CD14-positive monocyte (primary cell): ENCODE results near the gene ARL13B. TPM values are rescaled to one million over a fixed set of nuclear protein-coding genes. Genes with fewer than 3 reads are reported as not detected.

Source experiments
- DNase-seq, 3 donors: peaks; one replicate each; pipeline ENCODE4 v3.0.0-alpha.2; 2011 to 2022
- H2AFZ ChIP-seq: 2 replicates; pipeline ENCODE4 v1.6.0; 2012; ENCODE audit warnings: mild to moderate bottlenecking, low read depth, low read length, inconsistent platforms; ENCODE audit not compliant: insufficient read depth, poor library complexity, severe bottlenecking
- H3K27ac ChIP-seq, 2 donors: 1 replicate in 1 of 2; 2 replicates in 1 of 2; pipeline ENCODE4 v1.5.1; 2012 to 2013; ENCODE audit warnings: low read length in 2 of 2, control low read depth in 1 of 2, inconsistent platforms in 1 of 2, low read depth in 1 of 2, mild to moderate bottlenecking in 1 of 2
- H3K27me3 ChIP-seq, 2 donors: one replicate each; pipeline versions ENCODE4 v1.6.0 to v1.6.1; 2011 to 2013; ENCODE audit warnings: low read length in 2 of 2; ENCODE audit not compliant: control insufficient read depth in 2 of 2, insufficient read depth in 2 of 2
- H3K36me3 ChIP-seq, 2 donors: replicated peaks in 1 of 2; 1 replicate in 1 of 2; 2 replicates in 1 of 2; pipeline versions ENCODE4 v1.5.1 to v1.6.1; 2012 to 2013; ENCODE audit warnings: low read length in 2 of 2, control low read depth in 1 of 2, inconsistent platforms in 1 of 2, mild to moderate bottlenecking in 1 of 2; ENCODE audit not compliant: insufficient read depth in 2 of 2, control insufficient read depth in 1 of 2
- H3K4me1 ChIP-seq, 2 donors: 1 replicate in 1 of 2; 2 replicates in 1 of 2; pipeline versions ENCODE4 v1.5.1 to v1.6.1; 2012 to 2013; ENCODE audit warnings: low read length in 2 of 2, control low read depth in 1 of 2, inconsistent platforms in 1 of 2, mild to moderate bottlenecking in 1 of 2, moderate library complexity in 1 of 2; ENCODE audit not compliant: insufficient read depth in 2 of 2, control insufficient read depth in 1 of 2
- H3K4me2 ChIP-seq: replicated peaks from 2 replicates; pipeline ENCODE3; 2012; ENCODE audit warnings: low read length, moderate library complexity, mild to moderate bottlenecking; ENCODE audit not compliant: poor library complexity, severe bottlenecking; ENCODE audit errors: extremely low read depth
- H3K4me3 ChIP-seq, 3 experiments: fragments of 200-600 bp in 1 of 3; sonication (generic) in 1 of 3; replicated peaks in 1 of 3; 1 replicate in 2 of 3; 2 replicates in 1 of 3; pipeline ENCODE4 v1.5.1; 2011 to 2013; ENCODE audit warnings: low read length in 3 of 3, mild to moderate bottlenecking in 3 of 3, control low read depth in 2 of 3, low read depth in 2 of 3, inconsistent platforms in 1 of 3, moderate library complexity in 1 of 3
- H3K79me2 ChIP-seq: 2 replicates; pipeline ENCODE4 v1.6.0; 2012; ENCODE audit warnings: mild to moderate bottlenecking, control low read depth, inconsistent platforms, low read length, moderate library complexity; ENCODE audit not compliant: insufficient read depth
- H3K9ac ChIP-seq: 2 replicates; pipeline ENCODE4 v1.6.0; 2017; ENCODE audit warnings: low read length, mild to moderate bottlenecking; ENCODE audit not compliant: insufficient read depth, poor library complexity, severe bottlenecking
- H3K9me3 ChIP-seq, 2 donors: replicated peaks in 1 of 2; 1 replicate in 1 of 2; 2 replicates in 1 of 2; pipeline versions ENCODE4 v1.5.1 to v1.6.1; 2012 to 2013; ENCODE audit warnings: low read length in 2 of 2, control low read depth in 1 of 2; ENCODE audit not compliant: control insufficient read depth in 1 of 2, insufficient read depth in 1 of 2
- H4K20me1 ChIP-seq: 2 replicates; pipeline ENCODE4 v1.6.0; 2012; ENCODE audit warnings: mild to moderate bottlenecking, low read length, control low read depth, moderate library complexity; ENCODE audit not compliant: insufficient read depth
- H3K27ac Mint-ChIP-seq, 7 donors: one replicate each; pipeline ENCODE4 v1.8.0; 2020; ENCODE audit warnings: mild to moderate bottlenecking in 7 of 7, mixed read lengths in 7 of 7, moderate library complexity in 6 of 7, inconsistent platforms in 2 of 7
- H3K27me3 Mint-ChIP-seq, 3 donors: one replicate each; pipeline ENCODE4 v1.8.0; 2021 to 2022; ENCODE audit warnings: low read depth in 3 of 3, mild to moderate bottlenecking in 3 of 3, mixed read lengths in 3 of 3, moderate library complexity in 3 of 3, inconsistent platforms in 1 of 3
- H3K36me3 Mint-ChIP-seq, 2 donors: one replicate each; pipeline ENCODE4 v1.8.0; 2020; ENCODE audit warnings: mixed read lengths in 2 of 2, inconsistent platforms in 1 of 2, mild to moderate bottlenecking in 1 of 2
- H3K4me1 Mint-ChIP-seq: one replicate; pipeline ENCODE4 v1.8.0; 2020; ENCODE audit warnings: mild to moderate bottlenecking, mixed read lengths
- H3K4me3 Mint-ChIP-seq, 2 donors: one replicate each; pipeline ENCODE4 v1.8.0; 2020; ENCODE audit warnings: mild to moderate bottlenecking in 2 of 2, mixed read lengths in 2 of 2, moderate library complexity in 1 of 2
- H3K9me3 Mint-ChIP-seq, 7 donors: one replicate each; pipeline ENCODE4 v1.8.0; 2020 to 2022; ENCODE audit warnings: mixed read lengths in 7 of 7, mild to moderate bottlenecking in 6 of 7, moderate library complexity in 6 of 7, inconsistent platforms in 2 of 7
- CTCF ChIP-seq: fragments of 200-600 bp; IDR thresholded peaks from one replicate; pipeline ENCODE4 v1.8.0; 2022; ENCODE audit warnings: antibody characterized with exemption, mild to moderate bottlenecking
- WGBS: methylation state at CpG from one replicate; pipeline ENCODE4 v1.1.5; 2013; ENCODE audit warnings: missing lambda C conversion rate; ENCODE audit not compliant: insufficient coverage; 5-methylcytosine and 5-hydroxymethylcytosine counted together
- intact Hi-C, 2 donors: fragments of 100-400 bp; cut with micrococcal nuclease; formaldehyde crosslinking; loops; one replicate each; pipeline versions ENCODE4 v1.15.0 to v1.15.1; 2023
- polyA plus RNA-seq, 3 donors: library from polyadenylated mRNA; depleted of rRNA in 1 of 3; unstranded in 2 of 3; stranded (reverse) in 1 of 3; fragments of 300-500 nt in 2 of 3; fragments of >200 nt in 1 of 3; fragmentation: Illumina TruSeq in 2 of 3; gene quantifications; 1 replicate in 2 of 3; 2 replicates in 1 of 3; pipeline ENCODE4 v1.2.3, GENCODE V29; 2012 to 2021

ARL13B gene
- polyA plus RNA-seq, 3 donors = 0.97 to 3.8 (median 3.0) TPM

- no peak for TF ChIP-seq CTCF
- Histone ChIP-seq H3K4me1 (peaks cover 0 to 5% of the 10 kb centered on the region in 2 donors), H3K9ac (no peak overlapping the region), H3K79me2 (no peaks in the 10 kb centered on the region), H3K27ac (no peak overlapping the region), H4K20me1 (no peaks in the 10 kb centered on the region), H3K4me2 (no peak overlapping the region), H3K4me3 (no peak overlapping the region), H3K36me3 (no peaks in the 10 kb centered on the region), H3K9me3 (no peaks in the 10 kb centered on the region), H3K27me3 (no peaks in the 10 kb centered on the region), H2AFZ (no peak overlapping the region)
- Mint-ChIP-seq H3K4me3 (no peak overlapping the region), H3K27ac (peak overlapping the region in 1 of 7 donors; percentile 6), H3K4me1 (peaks cover 10% of the 10 kb centered on the region), H3K27me3 (no peaks in the 10 kb centered on the region), H3K36me3 (peaks cover 3 to 4% of the 10 kb centered on the region in 2 donors), H3K9me3 (peaks cover 0 to 3% (median 0%) of the 10 kb centered on the region in 7 donors)
- DNase-seq = no peak
- 80% methylated on average over 1 of the region's 1 CpG for WGBS
- intact Hi-C loops = no loop called here
Measured at GRCh38 chr3:94012185-94012584, 32.2 kb downstream of the ARL13B start.

GRCh38 chr3:94015025-94015424, 35.1 kb downstream of the ARL13B start:
- H3K27ac Mint-ChIP-seq = no peak overlapping the region
- Histone ChIP-seq H2AFZ (no peak overlapping the region), H3K27me3 (no peaks in the 10 kb centered on the region), H3K4me1 (peaks cover 0 to 5% of the 10 kb centered on the region in 2 donors), H3K36me3 (no peaks in the 10 kb centered on the region), H3K9me3 (no peaks in the 10 kb centered on the region), H3K4me3 (no peak overlapping the region), H3K4me2 (no peak overlapping the region), H3K79me2 (no peaks in the 10 kb centered on the region), H3K27ac (no peak overlapping the region), H4K20me1 (no peaks in the 10 kb centered on the region), H3K9ac (no peak overlapping the region)
- H3K4me3 Mint-ChIP-seq = no peak overlapping the region
- peaks cover 0 to 1% (median 0%) of the 10 kb centered on the region in 7 donors for H3K9me3 Mint-ChIP-seq
- TF ChIP-seq CTCF = no peak
- DNase-seq = no peak
- H3K36me3 Mint-ChIP-seq = peaks cover 3 to 4% of the 10 kb centered on the region in 2 donors
- H3K27me3 Mint-ChIP-seq = no peaks in the 10 kb centered on the region
- peaks cover 10% of the 10 kb centered on the region for H3K4me1 Mint-ChIP-seq
- intact Hi-C loops = no loop called here
- WGBS = no CpG with 5 or more reads among the region's 1 CpG
